Gastrocnemius medialis (tissue), 4 donors: Measurements from ENCODE around the gene KAT2A. TPM values are rescaled to one million over a fixed set of nuclear protein-coding genes. Genes with fewer than 3 reads are reported as not detected.

Source experiments
- ATAC-seq, 2 donors: fragments of 150-250 bp; one replicate each; pipeline ENCODE4 v1.9.1; 2016
- DNase-seq, 2 donors: peaks; one replicate each; pipeline ENCODE4 v3.0.0-alpha.2; 2019
- H3K27ac ChIP-seq, 4 donors: fragments of 200-600 bp; sonication (generic); 1 replicate in 1 of 4; 2 replicates in 3 of 4; pipeline ENCODE4 v1.5.1; 2016 to 2018; ENCODE audit warnings: mild to moderate bottlenecking in 2 of 4, moderate library complexity in 1 of 4
- H3K27me3 ChIP-seq, 3 donors: fragments of 200-600 bp; sonication (generic) in 2 of 3; 1 replicate in 1 of 3; 2 replicates in 2 of 3; pipeline versions ENCODE4 v1.5.1 to v1.6.0; 2016 to 2019; ENCODE audit warnings: mild to moderate bottlenecking in 1 of 3, moderate library complexity in 1 of 3
- H3K36me3 ChIP-seq, 2 donors: fragments of 200-600 bp; sonication (generic) in 1 of 2; one replicate each; pipeline ENCODE4 v1.5.1; 2017 to 2018
- H3K4me1 ChIP-seq, 2 donors: fragments of 200-600 bp; sonication (generic) in 1 of 2; one replicate each; pipeline ENCODE4 v1.5.1; 2016 to 2017; ENCODE audit warnings: mild to moderate bottlenecking in 2 of 2
- H3K4me3 ChIP-seq, 4 donors: fragments of 200-600 bp; sonication (generic) in 3 of 4; 1 replicate in 1 of 4; 2 replicates in 3 of 4; pipeline ENCODE4 v1.5.1; 2016 to 2019; ENCODE audit warnings: mild to moderate bottlenecking in 2 of 4
- H3K9me3 ChIP-seq, 3 donors: fragments of 200-600 bp; sonication (generic) in 2 of 3; 1 replicate in 1 of 3; 2 replicates in 2 of 3; pipeline ENCODE4 v1.5.1; 2016 to 2019
- CTCF ChIP-seq, 5 experiments: fragments of 450-650 bp in 3 of 5; fragments of 200-600 bp in 2 of 5; sonication (generic) in 2 of 5; IDR thresholded peaks in 4 of 5; conservative IDR thresholded peaks in 1 of 5; 1 replicate in 4 of 5; 2 replicates in 1 of 5; pipeline ENCODE4 v1.5.1; 2016 to 2019; ENCODE audit warnings: antibody characterized with exemption in 5 of 5, mild to moderate bottlenecking in 3 of 5, moderate library complexity in 3 of 5
- POLR2A ChIP-seq, 2 donors: fragments of 450-650 bp; IDR thresholded peaks; one replicate each; pipeline ENCODE4 v1.6.1; 2017; ENCODE audit warnings: antibody characterized with exemption in 2 of 2, mild to moderate bottlenecking in 2 of 2, moderate library complexity in 2 of 2
- in situ Hi-C, 4 donors: fragments of 200-750 bp; cut with MboI; loops; one replicate each; pipeline versions ENCODE4 v1.15.0 to v1.8.0; 2017; ENCODE audit warnings: low sequenced_read_pairs in 4 of 4
- intact Hi-C: fragments of 100-400 bp; cut with DNase I; formaldehyde crosslinking; loops from one replicate; pipeline ENCODE4 v1.15.1; 2023; ENCODE audit warnings: low total_unique reads
- total RNA-seq, 4 donors: library from RNA; depleted of rRNA; stranded (reverse); fragments of >200 nt; gene quantifications; one replicate each; pipeline versions ENCODE4 v1.1.0 to v1.2.3, GENCODE V29; 2016

The KAT2A gene
- total RNA-seq, 4 donors from 2014 or later = 1.8 to 15.0 (median 6.3) TPM

- H3K4me1 ChIP-seq = peaks cover 13 to 24% of the 10 kb centered on the region in 2 donors
- intact Hi-C loops (loop anchor here (5.0 kb wide), 1 partner anchor 60 kb away; the partner anchor contains the start of gene KCNH4), in situ Hi-C loops (no loop called here)
- H3K4me3 ChIP-seq = peak within 1 kb of the TSS in 3 of 4 donors; percentile 28 to 95 (median 80)
- DNase-seq = no peak
- H3K27me3 ChIP-seq = no peaks in the 10 kb centered on the region
- H3K9me3 ChIP-seq = no peaks in the 10 kb centered on the region
- TF ChIP-seq POLR2A (IDR thresholded peaks at IDR 0.05) (no peak), CTCF (IDR thresholded peaks at IDR 0.05 in 4 of 5, conservative IDR thresholded peaks at IDR 0.05 in 1 of 5) (no peak)
- peak within 1 kb of the TSS; percentile 73 to 83 (median 76) for H3K27ac ChIP-seq
- H3K36me3 ChIP-seq = peaks cover 0 to 30% of the 10 kb centered on the region in 2 donors
- no peak for ATAC-seq
Observed at GRCh38 chr17:42122371-42123303, 1.5 kb upstream of the KAT2A start, which contains the start of gene HSPB9. Gene HSPB9 (plus strand): TSS chr17:42122804. CDS start chr17:42122851, 47 bp downstream.

- ATAC-seq (no peak), DNase-seq (no peak)
- intact Hi-C loops = loop anchor here (5.0 kb wide), 1 partner anchor 62 kb away; the partner anchor contains the start of gene KCNH4
- Histone ChIP-seq H3K36me3 (peaks cover 0 to 25% of the 10 kb centered on the region in 2 donors), H3K27me3 (no peaks in the 10 kb centered on the region), H3K9me3 (no peaks in the 10 kb centered on the region), H3K27ac (peak overlapping the region in 3 of 4 donors; percentile 73 to 83 (median 79)), H3K4me1 (peaks cover 13 to 24% of the 10 kb centered on the region in 2 donors), H3K4me3 (peak overlapping the region; percentile 70 to 95 (median 85))
- in situ Hi-C loops = no loop called here
- TF ChIP-seq CTCF (IDR thresholded peaks at IDR 0.05 in 4 of 5, conservative IDR thresholded peaks at IDR 0.05 in 1 of 5) (no peak), POLR2A (IDR thresholded peaks at IDR 0.05) (no peak)
Observed at GRCh38 chr17:42120161-42120769, 902 bp downstream of the KAT2A start.

GRCh38 chr17:42119301-42119700, 1.9 kb downstream of the KAT2A start:
- TF ChIP-seq POLR2A (IDR thresholded peaks at IDR 0.05) (no peak), CTCF (IDR thresholded peaks at IDR 0.05 in 4 of 5, conservative IDR thresholded peaks at IDR 0.05 in 1 of 5) (no peak)
- Histone ChIP-seq H3K27me3 (no peaks in the 10 kb centered on the region), H3K4me1 (peaks cover 13 to 24% of the 10 kb centered on the region in 2 donors), H3K9me3 (no peaks in the 10 kb centered on the region), H3K27ac (no peak overlapping the region), H3K36me3 (peaks cover 0 to 20% of the 10 kb centered on the region in 2 donors), H3K4me3 (no peak overlapping the region)
- intact Hi-C loops = no loop called here
- in situ Hi-C loops = loop anchor here (5.0 to 10.0 kb wide), 4 partner anchors 54 to 157 kb away; partner anchors contain the start of genes CNP (in 2 of the 4) and NKIRAS2 (in 2 of the 4)
- ATAC-seq (no peak), DNase-seq (no peak)

GRCh38 chr17:42118545-42118944, 2.6 kb downstream of the KAT2A start:
- TF ChIP-seq CTCF (IDR thresholded peaks at IDR 0.05 in 4 of 5, conservative IDR thresholded peaks at IDR 0.05 in 1 of 5) = peak; percentile 12 to 58 (median 35)
- TF ChIP-seq POLR2A (IDR thresholded peaks at IDR 0.05) = no peak
- peaks cover 13 to 24% of the 10 kb centered on the region in 2 donors for H3K4me1 ChIP-seq
- peak overlapping the region in 1 of 4 donors; percentile 28 for H3K27ac ChIP-seq
- intact Hi-C loops = no loop called here
- peaks cover 0 to 20% of the 10 kb centered on the region in 2 donors for H3K36me3 ChIP-seq
- ATAC-seq (no peak), DNase-seq (no peak)
- H3K9me3 ChIP-seq = no peaks in the 10 kb centered on the region
- in situ Hi-C loops = loop anchor here (5.0 to 10.0 kb wide), 4 partner anchors 54 to 156 kb away; partner anchors contain the start of genes CNP (in 2 of the 4) and NKIRAS2 (in 2 of the 4)
- no peak overlapping the region for H3K4me3 ChIP-seq
- no peaks in the 10 kb centered on the region for H3K27me3 ChIP-seq
